HEK293 (cell line): ENCODE results near the gene MMP19.

Experiments used
- GFI1B ChIP-seq: fragments of 450-650 bp; formaldehyde crosslinking; IDR thresholded peaks from 2 replicates; pipeline ENCODE4 v1.5.1; 2016; ENCODE audit warnings: missing biosample characterization, missing genetic modification characterization
- HOXA7 ChIP-seq: sonication (generic); formaldehyde crosslinking; IDR thresholded peaks from 2 replicates; pipeline ENCODE4 v1.8.1; 2022; ENCODE audit warnings: missing genetic modification reagents, borderline replicate concordance
- ZNF175 ChIP-seq: fragments of 450-650 bp; formaldehyde crosslinking; IDR thresholded peaks from 2 replicates; pipeline ENCODE4 v1.5.1; 2016; ENCODE audit warnings: missing biosample characterization, missing genetic modification characterization
- ZNF510 ChIP-seq: fragments of 450-650 bp; formaldehyde crosslinking; IDR thresholded peaks from 2 replicates; pipeline ENCODE4 v1.5.1; 2018; ENCODE audit warnings: mild to moderate bottlenecking, missing genetic modification characterization, missing biosample characterization; ENCODE audit not compliant: insufficient replicate concordance
- ZNF677 ChIP-seq: fragments of 450-650 bp; IDR thresholded peaks from 2 replicates; pipeline ENCODE4 v1.5.0; 2018; ENCODE audit warnings: missing biosample characterization, mild to moderate bottlenecking, missing genetic modification characterization, moderate library complexity
- ZNF747 ChIP-seq: fragments of 450-650 bp; formaldehyde crosslinking; IDR thresholded peaks from 2 replicates; pipeline ENCODE4 v1.5.1; 2016; ENCODE audit warnings: missing biosample characterization, missing genetic modification characterization
- ZSCAN30 ChIP-seq: fragments of 450-650 bp; IDR thresholded peaks from 2 replicates; pipeline ENCODE4 v1.5.1; 2018; ENCODE audit warnings: missing biosample characterization, mild to moderate bottlenecking, missing genetic modification characterization, moderate library complexity
- TF ChIP-seq, protein P1 (sequence below): fragments of 450-650 bp; formaldehyde crosslinking; IDR thresholded peaks from 2 replicates; pipeline ENCODE4 v1.5.1; 2016; ENCODE audit warnings: missing biosample characterization, missing genetic modification characterization
- TF ChIP-seq, protein P2 (sequence below): fragments of 450-650 bp; formaldehyde crosslinking; IDR thresholded peaks from 2 replicates; pipeline ENCODE4 v1.5.1; 2016; ENCODE audit warnings: missing biosample characterization, missing genetic modification characterization, low read depth
- TF ChIP-seq, protein P3 (sequence below): fragments of 450-650 bp; formaldehyde crosslinking; IDR thresholded peaks from 2 replicates; pipeline ENCODE4 v1.5.1; 2016; ENCODE audit warnings: missing biosample characterization, missing genetic modification characterization, low read depth
- TF ChIP-seq, protein P4 (sequence below): fragments of 450-650 bp; formaldehyde crosslinking; IDR thresholded peaks from 2 replicates; pipeline ENCODE4 v1.5.1; 2016; ENCODE audit warnings: missing biosample characterization, missing genetic modification characterization

DNA sequence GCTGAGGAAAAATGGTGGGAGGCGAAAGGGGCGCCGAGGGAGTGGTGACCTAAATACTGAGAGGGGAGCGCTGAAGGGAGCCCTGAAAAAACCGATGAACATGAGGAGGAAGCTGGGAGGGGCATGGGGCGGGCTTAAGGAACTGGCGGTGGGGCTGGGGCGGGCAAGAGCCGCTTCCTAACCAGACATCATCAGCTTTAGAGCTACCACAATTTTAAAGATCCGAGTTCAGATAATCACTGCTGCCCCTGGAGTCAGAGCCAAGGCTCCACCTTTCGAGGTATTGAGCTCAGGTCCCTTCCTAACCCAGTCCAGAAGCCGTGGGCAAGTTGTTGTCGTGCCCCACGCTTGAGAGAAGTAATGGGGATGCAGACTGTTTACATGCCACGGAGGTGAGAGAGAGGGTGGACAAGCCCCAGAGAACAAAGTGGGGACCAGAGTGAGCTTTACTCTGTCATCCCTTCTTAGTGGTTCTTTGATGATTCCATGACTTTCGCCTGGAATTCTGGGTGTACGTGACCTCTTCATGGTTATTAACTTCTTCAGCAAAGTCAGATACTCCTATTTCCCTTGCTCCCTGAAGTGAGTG, 24.5 kb downstream of the MMP19 start:
- no peak for TF ChIP-seq HOXA7
- TF ChIP-seq, protein P1, sequence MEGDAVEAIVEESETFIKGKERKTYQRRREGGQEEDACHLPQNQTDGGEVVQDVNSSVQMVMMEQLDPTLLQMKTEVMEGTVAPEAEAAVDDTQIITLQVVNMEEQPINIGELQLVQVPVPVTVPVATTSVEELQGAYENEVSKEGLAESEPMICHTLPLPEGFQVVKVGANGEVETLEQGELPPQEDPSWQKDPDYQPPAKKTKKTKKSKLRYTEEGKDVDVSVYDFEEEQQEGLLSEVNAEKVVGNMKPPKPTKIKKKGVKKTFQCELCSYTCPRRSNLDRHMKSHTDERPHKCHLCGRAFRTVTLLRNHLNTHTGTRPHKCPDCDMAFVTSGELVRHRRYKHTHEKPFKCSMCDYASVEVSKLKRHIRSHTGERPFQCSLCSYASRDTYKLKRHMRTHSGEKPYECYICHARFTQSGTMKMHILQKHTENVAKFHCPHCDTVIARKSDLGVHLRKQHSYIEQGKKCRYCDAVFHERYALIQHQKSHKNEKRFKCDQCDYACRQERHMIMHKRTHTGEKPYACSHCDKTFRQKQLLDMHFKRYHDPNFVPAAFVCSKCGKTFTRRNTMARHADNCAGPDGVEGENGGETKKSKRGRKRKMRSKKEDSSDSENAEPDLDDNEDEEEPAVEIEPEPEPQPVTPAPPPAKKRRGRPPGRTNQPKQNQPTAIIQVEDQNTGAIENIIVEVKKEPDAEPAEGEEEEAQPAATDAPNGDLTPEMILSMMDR: no peak
- no peak for TF ChIP-seq ZSCAN30 (tag by site-specific recombination)
- TF ChIP-seq, protein P2, sequence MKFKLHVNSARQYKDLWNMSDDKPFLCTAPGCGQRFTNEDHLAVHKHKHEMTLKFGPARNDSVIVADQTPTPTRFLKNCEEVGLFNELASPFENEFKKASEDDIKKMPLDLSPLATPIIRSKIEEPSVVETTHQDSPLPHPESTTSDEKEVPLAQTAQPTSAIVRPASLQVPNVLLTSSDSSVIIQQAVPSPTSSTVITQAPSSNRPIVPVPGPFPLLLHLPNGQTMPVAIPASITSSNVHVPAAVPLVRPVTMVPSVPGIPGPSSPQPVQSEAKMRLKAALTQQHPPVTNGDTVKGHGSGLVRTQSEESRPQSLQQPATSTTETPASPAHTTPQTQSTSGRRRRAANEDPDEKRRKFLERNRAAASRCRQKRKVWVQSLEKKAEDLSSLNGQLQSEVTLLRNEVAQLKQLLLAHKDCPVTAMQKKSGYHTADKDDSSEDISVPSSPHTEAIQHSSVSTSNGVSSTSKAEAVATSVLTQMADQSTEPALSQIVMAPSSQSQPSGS (tag by site-specific recombination): no peak
- TF ChIP-seq, protein P3, sequence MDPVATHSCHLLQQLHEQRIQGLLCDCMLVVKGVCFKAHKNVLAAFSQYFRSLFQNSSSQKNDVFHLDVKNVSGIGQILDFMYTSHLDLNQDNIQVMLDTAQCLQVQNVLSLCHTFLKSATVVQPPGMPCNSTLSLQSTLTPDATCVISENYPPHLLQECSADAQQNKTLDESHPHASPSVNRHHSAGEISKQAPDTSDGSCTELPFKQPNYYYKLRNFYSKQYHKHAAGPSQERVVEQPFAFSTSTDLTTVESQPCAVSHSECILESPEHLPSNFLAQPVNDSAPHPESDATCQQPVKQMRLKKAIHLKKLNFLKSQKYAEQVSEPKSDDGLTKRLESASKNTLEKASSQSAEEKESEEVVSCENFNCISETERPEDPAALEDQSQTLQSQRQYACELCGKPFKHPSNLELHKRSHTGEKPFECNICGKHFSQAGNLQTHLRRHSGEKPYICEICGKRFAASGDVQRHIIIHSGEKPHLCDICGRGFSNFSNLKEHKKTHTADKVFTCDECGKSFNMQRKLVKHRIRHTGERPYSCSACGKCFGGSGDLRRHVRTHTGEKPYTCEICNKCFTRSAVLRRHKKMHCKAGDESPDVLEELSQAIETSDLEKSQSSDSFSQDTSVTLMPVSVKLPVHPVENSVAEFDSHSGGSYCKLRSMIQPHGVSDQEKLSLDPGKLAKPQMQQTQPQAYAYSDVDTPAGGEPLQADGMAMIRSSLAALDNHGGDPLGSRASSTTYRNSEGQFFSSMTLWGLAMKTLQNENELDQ (tag by site-specific recombination): no peak
- TF ChIP-seq ZNF175: no peak
- no peak for TF ChIP-seq GFI1B
- TF ChIP-seq, protein P4, sequence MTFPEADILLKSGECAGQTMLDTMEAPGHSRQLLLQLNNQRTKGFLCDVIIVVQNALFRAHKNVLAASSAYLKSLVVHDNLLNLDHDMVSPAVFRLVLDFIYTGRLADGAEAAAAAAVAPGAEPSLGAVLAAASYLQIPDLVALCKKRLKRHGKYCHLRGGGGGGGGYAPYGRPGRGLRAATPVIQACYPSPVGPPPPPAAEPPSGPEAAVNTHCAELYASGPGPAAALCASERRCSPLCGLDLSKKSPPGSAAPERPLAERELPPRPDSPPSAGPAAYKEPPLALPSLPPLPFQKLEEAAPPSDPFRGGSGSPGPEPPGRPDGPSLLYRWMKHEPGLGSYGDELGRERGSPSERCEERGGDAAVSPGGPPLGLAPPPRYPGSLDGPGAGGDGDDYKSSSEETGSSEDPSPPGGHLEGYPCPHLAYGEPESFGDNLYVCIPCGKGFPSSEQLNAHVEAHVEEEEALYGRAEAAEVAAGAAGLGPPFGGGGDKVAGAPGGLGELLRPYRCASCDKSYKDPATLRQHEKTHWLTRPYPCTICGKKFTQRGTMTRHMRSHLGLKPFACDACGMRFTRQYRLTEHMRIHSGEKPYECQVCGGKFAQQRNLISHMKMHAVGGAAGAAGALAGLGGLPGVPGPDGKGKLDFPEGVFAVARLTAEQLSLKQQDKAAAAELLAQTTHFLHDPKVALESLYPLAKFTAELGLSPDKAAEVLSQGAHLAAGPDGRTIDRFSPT (tag by site-specific recombination): no peak
- TF ChIP-seq ZNF677 (tag by site-specific recombination): no peak
- TF ChIP-seq ZNF747 (tag by site-specific recombination): no peak
- TF ChIP-seq ZNF510 (tag by site-specific recombination): no peak
